Stimulated activated CD4-positive, alpha-beta T cell treated with anti-CD3 and anti-CD28 coated beads, TNF-alpha, amount 100 ng/mL, for 1 hour (primary cell): ENCODE measurements around the gene NSF.

Experiments
- DNase-seq, 3 donors: peaks; one replicate each; pipeline ENCODE4 v3.0.0-alpha.2; 2020; ENCODE audit warnings: low read depth in 3 of 3, low spot score in 1 of 3

Gene NSF

DNA sequence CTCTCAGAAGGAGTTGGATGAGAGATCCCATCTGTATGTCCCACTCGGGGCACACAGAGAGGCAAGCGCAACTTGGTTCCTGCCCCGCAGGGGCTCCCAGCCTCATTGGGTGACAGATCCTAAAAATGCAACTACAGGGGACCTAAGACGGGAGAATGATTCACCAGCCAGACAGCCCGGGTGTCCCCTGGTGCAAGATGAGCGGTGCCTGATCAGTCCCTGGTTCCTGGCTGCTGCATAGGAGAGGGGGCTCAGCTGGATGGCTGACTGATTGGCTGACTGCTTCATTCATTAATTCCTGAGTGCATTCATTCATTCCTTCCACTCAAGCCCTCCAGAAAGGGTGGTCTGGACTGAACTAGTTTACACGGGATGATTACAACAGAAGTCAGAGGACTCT is 206.1 kb downstream of the NSF start:
- no peak for DNase-seq

DNA sequence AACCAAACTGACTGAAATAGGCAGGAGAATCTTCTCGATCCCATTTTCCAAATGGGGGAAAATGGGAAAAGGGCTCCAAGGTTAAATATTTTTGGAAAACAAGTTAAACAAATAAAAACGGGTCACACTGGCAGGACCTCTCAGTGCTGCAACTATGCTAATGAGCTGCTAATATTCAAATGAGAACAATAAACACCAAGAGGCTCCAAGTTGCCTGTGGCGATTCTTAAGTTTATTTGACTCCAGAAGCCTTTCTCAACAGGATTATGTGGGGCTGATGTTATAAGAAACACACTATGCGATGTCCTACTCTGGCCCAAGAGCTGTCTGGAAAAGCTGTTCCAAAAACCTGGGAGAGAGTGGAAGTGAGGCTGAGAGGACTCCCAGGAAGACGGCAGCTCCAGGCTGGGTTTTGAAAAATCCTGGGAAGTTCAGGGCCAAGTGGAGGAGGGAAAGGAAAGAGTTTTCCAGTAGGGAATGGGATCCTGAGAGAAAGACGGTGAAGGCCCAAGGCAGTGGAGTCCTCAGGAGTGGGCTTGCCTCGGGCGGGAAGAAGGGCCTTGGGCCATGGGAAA is 206.6 kb downstream of the NSF start:
- DNase-seq, result no peak

DNA sequence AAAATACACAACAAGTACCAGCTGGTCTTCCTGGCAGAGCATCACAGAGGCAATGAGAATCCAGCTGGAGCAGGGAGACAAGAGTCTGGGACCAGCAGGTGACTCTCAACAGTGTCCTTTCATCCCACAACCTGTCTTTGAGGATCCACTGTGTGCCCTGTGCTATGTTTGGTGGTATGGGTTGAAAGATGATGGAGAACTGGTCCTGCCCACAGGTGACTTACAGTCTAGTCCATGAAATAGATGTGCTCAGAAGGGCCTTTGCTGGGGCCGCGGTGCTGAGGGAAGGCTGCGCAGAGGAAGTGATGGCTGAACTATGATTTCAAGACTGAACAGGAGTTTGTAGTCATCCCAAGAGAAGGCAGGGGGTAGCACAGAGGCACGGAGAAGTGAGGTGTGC is 210.1 kb downstream of the NSF start:
- DNase-seq, result no peak

DNA sequence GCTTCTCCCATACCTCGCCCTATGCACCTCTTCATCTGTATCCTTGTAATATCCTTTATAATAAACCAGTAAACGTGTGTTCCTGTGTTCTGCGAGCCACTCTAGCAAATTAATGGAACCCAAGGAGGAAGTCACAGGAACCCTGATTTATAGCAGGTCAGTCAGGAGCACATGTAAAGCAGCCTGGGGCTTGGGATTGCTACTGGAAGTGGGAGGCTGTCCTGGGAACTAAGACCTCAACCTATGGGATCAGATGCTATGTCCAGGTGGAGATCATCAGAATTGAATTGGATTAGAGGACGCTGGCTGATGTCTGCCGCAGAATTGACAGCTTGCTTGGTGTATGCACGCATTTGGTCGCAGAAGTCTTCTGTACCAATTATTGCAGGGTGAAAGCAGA is 212.3 kb downstream of the NSF start:
- DNase-seq, result no peak

GRCh38 chr17:46803544-46803943 is 213.1 kb downstream of the NSF start:
- DNase-seq, result no peak

GRCh38 chr17:46805771-46806170 is 215.3 kb downstream of the NSF start:
- DNase-seq, result no peak
